GM10847 (cell line): ENCODE results near the gene BST1.

ENCODE experiments used
- POLR2A ChIP-seq: IDR thresholded peaks from 2 replicates; pipeline ENCODE4 v1.6.1; 2011; ENCODE audit not compliant: insufficient read length; ENCODE audit errors: extremely low read depth

Gene BST1

DNA sequence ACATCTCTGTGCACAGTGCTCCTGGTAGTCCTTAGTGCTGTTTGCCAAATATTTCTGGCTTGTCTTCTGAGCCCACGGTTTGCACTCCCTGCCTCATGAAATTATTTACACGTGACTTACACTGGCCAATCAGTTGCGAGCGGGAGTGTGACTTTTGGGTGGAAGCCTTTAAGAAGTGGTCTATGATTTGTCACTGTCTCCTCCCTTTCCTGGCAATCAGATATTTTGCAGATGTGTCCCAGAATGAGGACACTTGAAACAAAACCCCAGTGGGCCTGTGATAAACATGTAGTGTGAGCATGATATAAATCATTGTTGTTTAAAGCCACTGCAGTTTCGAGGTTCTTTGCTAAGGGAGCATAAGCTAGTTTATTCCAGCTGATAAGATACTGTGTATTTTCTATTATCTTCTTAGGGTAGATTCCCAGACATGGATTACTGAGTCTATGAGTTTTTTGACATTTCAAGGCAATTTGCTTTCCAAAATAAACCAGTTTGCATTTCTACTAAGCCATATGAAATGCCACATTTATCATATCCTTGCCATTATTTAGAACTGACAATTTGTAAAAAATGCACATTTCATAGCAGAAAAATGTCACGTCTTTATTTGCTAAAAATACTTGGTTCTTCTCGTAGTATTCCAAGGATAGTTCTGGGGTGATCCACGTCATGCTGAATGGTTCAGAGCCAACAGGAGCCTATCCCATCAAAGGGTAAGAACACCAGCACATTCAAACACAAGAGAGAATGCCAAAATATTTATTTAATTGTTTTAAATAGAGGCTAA is 12.0 kb downstream of the BST1 start:
- TF ChIP-seq POLR2A, result no peak

DNA sequence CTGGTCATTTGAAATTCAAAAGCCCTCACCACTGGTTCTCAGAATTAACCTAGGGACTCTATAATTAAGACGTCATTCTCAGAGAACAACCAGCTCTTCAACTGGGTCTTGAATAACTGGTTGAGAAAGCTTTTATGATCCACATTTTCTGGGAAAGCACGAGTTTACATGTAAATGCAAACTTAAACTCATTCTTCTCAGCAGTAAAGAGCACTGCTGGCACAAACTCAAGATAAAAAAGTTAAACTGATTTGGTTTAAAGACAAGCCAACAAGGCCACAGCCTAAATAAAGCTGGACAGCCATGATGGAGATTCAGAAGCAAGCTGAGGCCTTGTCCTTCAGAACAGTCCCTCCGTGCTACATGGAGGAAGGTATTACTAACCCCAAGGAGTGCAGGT is 13.2 kb downstream of the BST1 start:
- no peak for TF ChIP-seq POLR2A

DNA sequence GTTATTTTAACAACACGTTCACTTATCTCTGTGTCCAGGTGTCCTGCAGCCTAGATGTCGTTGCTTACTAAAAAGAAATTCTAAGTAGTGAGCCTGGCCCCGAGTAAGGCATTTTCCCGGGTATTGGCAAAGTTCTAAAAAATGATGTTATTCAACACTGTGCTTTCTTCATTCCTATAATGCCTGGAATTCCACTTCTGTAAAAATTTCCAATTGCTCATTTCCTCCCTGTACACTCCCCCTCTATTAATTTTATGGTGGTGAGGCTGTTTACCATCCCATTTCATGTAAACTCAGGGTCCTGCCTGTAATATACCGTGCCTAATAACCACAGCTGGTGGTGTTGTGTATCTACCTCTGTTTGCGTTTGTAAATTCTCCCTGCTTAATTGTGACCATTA is 14.2 kb downstream of the BST1 start:
- no peak for TF ChIP-seq POLR2A

DNA sequence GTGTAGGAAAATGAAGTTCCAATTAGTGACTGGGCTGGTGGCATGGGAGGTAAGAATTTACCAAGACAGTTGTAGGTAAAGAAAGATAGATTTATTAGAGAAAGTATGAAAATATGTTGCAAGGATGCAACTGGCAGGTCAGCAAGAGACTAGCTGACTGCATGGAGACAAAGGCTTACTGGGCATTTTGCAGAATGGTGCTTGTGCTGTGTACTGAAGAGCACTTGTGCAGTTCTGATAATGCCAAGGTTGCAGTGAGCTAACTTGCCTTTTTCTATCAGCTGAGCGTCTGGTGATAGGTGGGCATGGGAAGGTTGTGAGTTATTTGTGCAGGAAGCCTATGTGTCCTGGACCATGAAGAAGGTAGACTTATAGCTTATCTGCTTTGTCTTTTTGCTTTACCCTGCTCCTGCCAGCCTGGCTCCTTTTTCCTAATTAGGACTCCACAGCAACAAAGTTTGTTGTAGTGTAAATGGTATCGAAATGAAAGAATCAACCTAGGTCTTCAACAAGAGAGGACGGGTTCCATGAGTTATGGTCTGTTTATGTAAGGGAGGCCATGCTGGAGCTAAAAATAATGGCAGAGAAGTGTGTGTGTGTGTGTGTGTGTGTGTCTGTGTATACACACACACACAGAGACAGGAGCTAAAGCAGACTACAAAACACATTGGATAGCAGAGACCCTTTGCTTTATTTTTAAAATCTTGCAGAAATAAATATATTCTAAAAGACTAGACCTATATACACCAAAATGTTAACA is 15.0 kb downstream of the BST1 start:
- TF ChIP-seq POLR2A, result no peak

DNA sequence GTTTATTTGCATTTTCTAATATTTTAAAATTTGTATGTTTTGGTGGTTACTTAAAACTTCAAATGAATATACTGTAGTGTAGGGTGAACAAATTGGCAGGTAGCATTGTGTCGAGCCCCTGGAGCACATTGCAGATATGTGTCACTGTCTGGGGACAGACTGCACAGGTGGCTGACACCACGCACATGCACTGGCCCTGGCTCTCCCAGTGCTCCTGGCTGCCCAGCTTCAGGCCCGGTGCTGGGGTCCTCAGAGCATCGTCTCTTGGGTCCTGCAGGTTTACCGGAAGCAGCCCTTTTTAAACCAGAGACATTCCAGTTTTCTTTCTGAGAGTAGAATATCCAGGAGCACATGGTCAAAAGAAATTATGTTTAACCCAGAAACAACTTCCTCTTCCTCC is 15.6 kb downstream of the BST1 start:
- TF ChIP-seq POLR2A, result no peak

DNA sequence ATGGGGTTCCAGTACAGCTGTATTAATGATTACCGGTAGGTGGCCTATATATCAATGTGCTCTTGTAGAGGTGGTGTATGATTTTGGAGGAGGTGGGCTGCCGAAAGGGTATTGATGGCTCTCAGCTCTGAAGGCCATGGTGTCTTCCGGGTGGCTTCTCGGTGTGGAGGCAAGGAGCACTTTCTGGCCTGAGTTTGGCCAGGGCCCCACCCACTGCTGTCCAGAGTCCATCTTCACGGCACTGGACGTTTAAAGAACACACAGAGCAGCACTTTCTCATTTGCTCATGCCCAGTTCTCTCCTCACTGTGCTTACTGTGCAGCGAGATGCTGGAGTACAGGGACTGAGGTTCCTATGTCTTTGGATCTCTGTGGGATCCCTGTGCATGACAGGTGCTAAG is 16.1 kb downstream of the BST1 start:
- TF ChIP-seq POLR2A, result no peak

DNA sequence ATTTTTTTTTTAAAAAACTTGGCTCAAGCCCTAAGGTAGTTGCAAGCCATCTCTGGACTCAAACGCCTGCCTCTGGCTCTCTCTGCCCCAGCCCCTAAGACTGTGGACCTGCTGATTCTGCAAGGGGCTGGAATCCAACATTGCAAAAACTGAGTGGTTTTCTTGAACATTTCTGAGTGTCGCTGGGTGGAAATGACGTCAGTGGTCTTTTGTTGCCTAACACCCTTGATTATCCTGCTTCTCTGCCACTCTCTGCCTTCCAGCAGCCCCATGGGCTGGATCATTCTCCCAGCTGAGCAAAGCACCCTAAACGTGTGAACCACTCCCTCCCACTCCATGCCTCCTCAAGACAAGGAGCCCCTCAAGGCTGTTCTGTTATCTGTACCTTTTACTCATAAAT is 16.6 kb downstream of the BST1 start:
- TF ChIP-seq POLR2A, result no peak

DNA sequence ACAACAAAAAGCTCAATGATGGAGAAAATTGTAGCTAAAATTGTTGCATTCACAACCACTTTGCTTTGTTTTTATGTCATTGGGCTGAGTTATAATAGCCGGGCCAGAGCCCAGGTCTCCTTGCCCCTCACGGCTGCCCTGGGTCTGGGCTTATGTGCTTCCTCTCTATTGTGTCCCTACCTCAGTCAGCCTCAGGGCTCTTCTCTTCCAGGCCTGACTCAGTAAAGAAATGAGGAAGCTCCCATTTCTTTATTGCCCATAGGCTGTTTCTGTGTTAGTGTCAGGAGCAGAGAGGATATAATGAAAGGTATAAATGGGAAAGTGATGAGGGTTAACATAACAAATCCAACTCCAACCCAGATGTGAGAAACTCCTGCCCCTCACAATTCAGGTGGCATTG is 18.0 kb downstream of the BST1 start:
- TF ChIP-seq POLR2A, result no peak

DNA sequence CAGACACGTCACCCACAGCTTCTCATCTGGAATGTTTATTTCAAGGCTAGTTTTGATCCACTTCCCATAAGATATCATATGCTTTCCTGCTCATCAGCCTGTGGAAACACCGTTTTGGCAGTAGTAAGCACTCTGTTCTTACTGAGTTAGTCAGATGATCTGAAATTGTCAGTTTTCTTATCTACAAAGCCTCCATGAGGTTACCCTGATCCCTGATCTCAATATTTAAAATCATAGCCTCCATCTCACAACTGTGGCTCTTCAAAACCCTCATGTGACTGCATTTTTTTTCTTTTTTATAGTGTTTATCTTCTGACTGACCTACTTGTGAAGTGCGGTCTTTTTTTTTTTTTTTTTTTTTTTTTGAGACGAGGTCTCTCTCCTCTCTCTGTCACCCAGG is 22.7 kb downstream of the BST1 start:
- TF ChIP-seq POLR2A, result no peak

DNA sequence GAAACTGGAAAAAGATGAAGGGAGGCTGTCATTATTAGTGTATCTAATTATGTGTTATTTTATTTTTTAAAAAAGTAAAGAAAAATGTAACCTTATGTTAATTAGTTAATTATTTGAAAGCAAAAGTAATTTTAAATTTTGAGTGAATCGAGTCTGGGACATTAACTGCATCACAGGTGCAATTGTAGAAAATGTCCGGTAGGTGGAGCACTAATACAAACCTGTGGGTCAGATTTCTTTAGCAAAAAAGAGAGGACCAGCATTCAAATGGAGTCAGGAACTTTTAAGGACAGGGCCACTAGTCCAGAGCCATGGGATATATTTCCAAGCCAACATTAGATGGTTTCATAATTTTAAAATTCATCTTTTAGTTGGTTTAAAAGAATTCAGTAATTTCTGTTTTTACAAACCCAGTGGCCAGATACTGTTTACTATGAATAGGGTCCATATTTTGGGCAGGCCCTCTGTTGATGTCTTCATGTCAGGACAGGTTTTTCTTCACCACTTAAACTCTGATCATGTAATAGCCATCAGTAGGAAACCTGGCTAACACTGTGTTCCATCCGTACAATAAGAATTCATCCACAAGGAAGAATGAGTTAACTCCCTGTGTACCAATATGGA is 27.2 kb downstream of the BST1 start:
- TF ChIP-seq POLR2A, result no peak

DNA sequence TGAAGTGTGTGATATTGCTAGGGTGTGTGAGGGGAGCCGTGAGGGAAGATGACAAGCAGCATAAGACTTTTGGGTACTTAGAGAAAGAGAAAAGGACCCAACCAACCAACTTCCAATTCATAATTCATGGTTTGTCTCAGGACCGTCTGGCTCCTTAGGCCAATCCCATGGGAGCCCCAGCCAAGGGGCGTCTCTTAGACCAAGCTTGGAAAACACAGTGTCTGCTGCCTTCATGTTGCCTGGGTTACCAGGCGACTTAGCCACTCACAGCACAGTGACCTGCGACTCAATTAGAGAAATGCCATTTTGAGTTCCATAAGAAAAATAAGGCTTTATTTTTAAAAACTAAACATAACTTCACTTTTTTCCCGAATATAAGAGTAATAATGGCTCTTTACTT is 32.7 kb downstream of the BST1 start:
- no peak for TF ChIP-seq POLR2A

DNA sequence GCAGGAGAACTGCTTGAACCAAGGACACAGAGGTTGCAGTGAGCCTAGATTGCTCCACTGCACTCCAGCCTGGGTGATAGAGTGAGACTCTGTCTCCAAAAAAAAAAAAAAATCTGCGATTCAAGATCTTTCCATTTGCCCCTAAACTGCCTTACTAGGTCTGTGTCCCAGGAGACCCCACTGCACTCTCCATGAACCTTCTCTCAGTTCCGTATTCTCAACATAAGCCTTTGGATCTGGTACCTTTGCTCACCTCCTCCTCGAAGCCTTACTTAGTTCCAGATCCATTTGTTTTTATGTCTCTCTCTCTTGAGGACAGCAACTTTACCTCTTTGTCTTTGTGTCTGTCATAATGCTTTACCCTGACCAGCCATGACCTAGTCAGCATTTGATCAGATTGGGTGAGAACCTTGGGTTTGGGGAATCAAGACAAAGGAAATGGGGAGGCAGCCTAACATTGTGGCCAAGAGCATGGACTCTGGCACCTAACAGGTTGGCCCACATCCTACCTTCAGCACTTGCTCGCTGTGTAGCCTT is 33.7 kb downstream of the BST1 start:
- no peak for TF ChIP-seq POLR2A

DNA sequence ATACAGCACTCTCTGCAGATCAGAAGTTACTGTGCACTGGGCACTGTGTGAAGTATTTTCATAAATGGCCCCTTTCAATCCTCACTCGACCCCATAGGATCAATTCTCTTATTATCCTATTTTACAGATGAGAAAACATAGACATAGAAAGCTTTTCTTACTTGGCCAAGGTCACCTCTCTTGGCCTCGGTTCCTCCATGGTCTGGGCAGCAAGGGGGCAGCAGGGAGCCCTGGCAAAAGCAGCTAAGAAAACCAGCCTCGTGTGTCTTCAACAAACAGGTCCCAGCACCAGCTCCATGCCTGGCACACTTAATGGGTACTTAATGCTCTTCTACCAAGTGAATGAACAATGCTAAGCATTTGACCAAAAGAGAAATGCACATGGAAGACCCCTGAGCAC is 34.4 kb downstream of the BST1 start:
- TF ChIP-seq POLR2A, result no peak

DNA sequence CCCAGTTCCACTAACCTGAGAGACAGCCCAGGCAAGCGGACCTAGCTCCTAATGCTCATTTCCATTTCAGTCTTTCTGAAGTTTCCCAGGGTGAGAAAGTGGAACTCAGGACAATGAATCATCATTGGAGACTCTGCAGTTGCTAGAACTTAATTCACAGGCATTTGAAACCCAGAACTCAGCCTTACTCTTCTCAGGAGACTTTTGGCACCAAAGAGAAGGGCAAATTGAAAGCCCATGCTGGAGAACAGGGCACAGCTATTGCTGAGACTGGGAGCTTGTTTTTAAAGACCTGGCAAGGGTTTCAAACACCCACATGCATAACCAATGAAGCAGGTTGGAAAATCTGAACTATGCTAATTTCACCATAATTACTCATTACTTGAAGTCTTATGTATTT is 36.0 kb downstream of the BST1 start:
- no peak for TF ChIP-seq POLR2A

DNA sequence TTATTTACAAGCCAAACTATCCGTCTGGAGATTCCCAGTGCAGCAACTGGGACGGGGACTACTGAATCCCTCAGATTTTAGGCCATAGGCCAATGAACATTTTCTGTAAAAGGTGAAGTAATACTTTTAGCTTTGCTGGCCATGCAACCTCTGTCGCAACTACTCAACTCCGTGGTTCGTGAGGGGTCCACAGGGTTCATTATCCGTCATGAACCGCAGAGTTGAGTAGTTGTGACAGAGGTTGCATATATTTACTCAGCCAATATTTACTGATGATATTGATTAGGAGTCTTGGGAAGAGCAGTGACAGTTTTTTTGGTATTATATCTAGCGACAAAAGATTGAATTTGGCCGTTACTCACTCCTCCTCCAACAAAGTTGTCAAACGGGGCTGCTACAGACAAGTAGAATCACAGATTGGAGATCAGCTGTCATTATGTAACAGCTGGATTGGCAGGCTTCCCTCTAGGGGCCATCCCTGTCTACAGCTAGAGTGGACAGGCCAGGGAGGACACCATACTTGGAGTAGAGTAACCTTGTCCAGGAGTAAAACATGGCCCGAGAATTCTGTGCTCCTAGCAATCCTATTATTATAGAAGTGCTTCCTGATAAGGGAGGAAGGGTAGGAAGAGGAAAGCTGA is 38.0 kb downstream of the BST1 start:
- no peak for TF ChIP-seq POLR2A

DNA sequence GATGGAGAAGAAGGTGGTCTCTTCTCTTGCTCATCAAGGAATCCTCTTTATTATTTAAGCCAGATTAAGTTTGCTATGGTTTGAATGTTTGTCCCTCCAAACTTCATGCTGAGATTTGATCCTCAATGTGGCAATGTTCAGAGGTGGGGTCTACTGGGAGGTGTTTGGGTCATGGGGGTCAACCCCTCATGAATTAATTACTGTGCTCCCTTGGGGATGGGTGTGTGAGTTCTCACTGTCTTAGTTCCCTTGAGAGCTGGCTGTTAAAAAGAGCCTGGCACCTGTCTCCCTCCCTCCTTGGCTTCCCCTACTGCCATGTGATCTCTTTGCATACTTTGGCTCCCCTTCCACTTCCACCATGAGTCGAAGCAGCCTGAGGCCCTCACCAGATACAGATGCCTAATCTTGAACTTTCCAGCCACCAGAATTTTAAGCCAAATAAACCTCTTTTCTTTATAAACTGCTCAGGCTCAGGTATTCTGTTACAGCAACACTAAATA is 39.3 kb downstream of the BST1 start:
- TF ChIP-seq POLR2A, result no peak

DNA sequence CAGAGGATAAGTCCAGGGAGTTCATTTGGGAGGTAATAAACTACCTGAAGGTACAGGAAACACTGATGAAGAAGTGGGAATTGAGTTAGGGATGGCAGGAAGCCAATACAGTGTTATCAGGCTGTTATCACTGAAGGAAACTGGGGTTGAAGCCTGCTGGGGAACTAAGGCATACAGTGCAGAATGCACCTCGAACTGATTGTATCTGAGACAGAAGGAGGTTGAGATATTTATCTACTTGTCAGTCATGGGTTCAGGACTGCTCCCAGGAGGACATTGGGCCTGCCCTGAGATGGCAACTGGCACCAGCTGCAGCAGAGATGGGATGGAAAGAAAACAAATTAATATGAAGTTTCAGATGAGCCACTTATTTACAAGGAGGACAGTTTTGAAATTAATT is 39.8 kb downstream of the BST1 start:
- no peak for TF ChIP-seq POLR2A
